AG09309 (cell line): ENCODE data around the gene BEX2.

Experiments used
- DNase-seq: peaks from one replicate; pipeline ENCODE4 v3.0.0-alpha.2; 2010; ENCODE audit warnings: low read depth
- H3K4me3 ChIP-seq: 2 replicates; pipeline ENCODE4 v1.5.1; 2011; ENCODE audit warnings: mild to moderate bottlenecking, low read depth, low read length, moderate library complexity; ENCODE audit not compliant: control insufficient read depth
- CTCF ChIP-seq: IDR thresholded peaks from 2 replicates; pipeline ENCODE4 v1.5.1; 2011; ENCODE audit warnings: mild to moderate bottlenecking, low read depth, low read length, inconsistent platforms; ENCODE audit not compliant: insufficient read depth, control insufficient read depth; ENCODE audit errors: missing control alignments

The BEX2 gene

GRCh38 chrX:103347682-103348397 is 37.0 kb upstream of the BEX2 start:
- H3K4me3 ChIP-seq = no peak overlapping the region
- no peak for DNase-seq
- no peak for TF ChIP-seq CTCF

- no peak for TF ChIP-seq CTCF
- DNase-seq = no peak
- H3K4me3 ChIP-seq = no peak overlapping the region
These were observed 33.8 kb upstream of the BEX2 start for GRCh38 chrX:103344606-103345005.

GRCh38 chrX:103343105-103343504 is 32.3 kb upstream of the BEX2 start:
- peak; percentile 70 for TF ChIP-seq CTCF
- H3K4me3 ChIP-seq = no peak overlapping the region
- no peak for DNase-seq

GRCh38 chrX:103338663-103339062 is 27.9 kb upstream of the BEX2 start:
- no peak for TF ChIP-seq CTCF
- no peak for DNase-seq
- H3K4me3 ChIP-seq = no peak overlapping the region

GRCh38 chrX:103330681-103331288 is 20.0 kb upstream of the BEX2 start:
- H3K4me3 ChIP-seq = no peak overlapping the region
- no peak for TF ChIP-seq CTCF
- DNase-seq = no peak

- no peak for TF ChIP-seq CTCF
- DNase-seq = no peak
- no peak within 1 kb of the TSS for H3K4me3 ChIP-seq
These were observed 19.2 kb upstream of the BEX2 start, which contains the start of gene TCEAL7 for GRCh38 chrX:103329991-103330390. TSS of gene TCEAL7 (plus strand) at chrX:103330239. CDS start at chrX:103331404, 1,165 bp downstream.
